ENCODE results near the gene INSYN1. TPM values are rescaled to one million over a fixed set of nuclear protein-coding genes. Genes with fewer than 3 reads are reported as not detected.

INSYN1 gene
- total RNA-seq, 1 donor from 2014 or later, result 8.1 TPM

- DNase-seq (ENCODE audit: low spot score), result no peak
Observed at GRCh38 chr15:73687351-73687750, 65.8 kb downstream of the INSYN1 start.

- peak; percentile 38 for DNase-seq (ENCODE audit: low spot score)
Observed at GRCh38 chr15:73686781-73687256, 66.3 kb downstream of the INSYN1 start.

GRCh38 chr15:73685981-73686380 is 67.2 kb downstream of the INSYN1 start:
- DNase-seq (ENCODE audit: low spot score), result no peak

Other genes starting within 250 kb of the INSYN1 start
- gene NPTN, start 120.0 kb downstream of the INSYN1 start, total RNA-seq, result 135 TPM
- gene CD276, start 69.0 kb downstream of the INSYN1 start, total RNA-seq, result 26.9 TPM
- gene TBC1D21, start 120.2 kb upstream of the INSYN1 start, total RNA-seq, result not detected
- gene LOXL1, start 173.1 kb upstream of the INSYN1 start, total RNA-seq, result 30.9 TPM
- 15.0 TPM for gene STOML1, start 238.9 kb upstream of the INSYN1 start, total RNA-seq
- 102 TPM for gene PML, start 241.4 kb upstream of the INSYN1 start, total RNA-seq